ENCODE data around the gene CD40.

DNA sequence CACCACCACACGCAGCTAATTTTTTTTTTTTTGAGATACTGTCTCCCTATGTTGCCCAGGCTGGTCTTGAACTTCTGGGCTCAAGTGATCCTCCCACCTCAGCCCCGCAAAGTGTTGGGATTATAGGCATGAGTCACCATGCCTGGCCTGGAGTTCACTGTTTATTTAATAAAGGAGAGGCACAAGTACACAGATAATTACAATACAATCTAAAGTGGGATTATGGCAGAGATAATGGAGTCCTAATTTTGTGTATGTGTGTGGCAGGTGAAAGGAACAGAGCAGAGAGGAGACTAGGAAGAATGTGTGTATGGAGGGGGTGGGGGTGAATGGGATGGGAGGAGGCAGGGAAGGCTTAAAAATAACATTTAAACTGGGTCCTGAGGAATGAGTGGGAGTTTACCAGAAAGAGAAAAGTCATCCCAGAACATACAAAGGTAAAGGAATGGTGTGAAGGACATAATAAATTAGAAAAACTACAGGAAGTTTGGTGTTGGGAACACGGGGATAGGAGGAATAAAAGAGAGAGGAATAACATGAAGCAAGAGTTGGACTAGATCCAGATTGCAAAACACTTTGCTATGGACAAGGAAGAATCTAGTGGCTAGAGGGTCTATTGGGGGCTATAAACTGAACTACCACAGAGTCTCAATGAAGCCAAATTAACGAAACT is 32.8 kb upstream of the CD40 start:
- TF ChIP-seq, protein P1, sequence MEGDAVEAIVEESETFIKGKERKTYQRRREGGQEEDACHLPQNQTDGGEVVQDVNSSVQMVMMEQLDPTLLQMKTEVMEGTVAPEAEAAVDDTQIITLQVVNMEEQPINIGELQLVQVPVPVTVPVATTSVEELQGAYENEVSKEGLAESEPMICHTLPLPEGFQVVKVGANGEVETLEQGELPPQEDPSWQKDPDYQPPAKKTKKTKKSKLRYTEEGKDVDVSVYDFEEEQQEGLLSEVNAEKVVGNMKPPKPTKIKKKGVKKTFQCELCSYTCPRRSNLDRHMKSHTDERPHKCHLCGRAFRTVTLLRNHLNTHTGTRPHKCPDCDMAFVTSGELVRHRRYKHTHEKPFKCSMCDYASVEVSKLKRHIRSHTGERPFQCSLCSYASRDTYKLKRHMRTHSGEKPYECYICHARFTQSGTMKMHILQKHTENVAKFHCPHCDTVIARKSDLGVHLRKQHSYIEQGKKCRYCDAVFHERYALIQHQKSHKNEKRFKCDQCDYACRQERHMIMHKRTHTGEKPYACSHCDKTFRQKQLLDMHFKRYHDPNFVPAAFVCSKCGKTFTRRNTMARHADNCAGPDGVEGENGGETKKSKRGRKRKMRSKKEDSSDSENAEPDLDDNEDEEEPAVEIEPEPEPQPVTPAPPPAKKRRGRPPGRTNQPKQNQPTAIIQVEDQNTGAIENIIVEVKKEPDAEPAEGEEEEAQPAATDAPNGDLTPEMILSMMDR (IDR thresholded peaks at IDR 0.05), result no peak
- no peak for TF ChIP-seq POLR2A (IDR thresholded peaks at IDR 0.05)
